Ovary (tissue), 9 donors: Measurements from ENCODE around the gene BTBD8. TPM values are rescaled to one million over a fixed set of nuclear protein-coding genes. Genes with fewer than 3 reads are reported as not detected.

Experiments
- DNase-seq, 5 donors: peaks; one replicate each; pipeline ENCODE4 v3.0.0-alpha.2; 2019 to 2020
- H3K27ac ChIP-seq, 2 donors: fragments of 200-600 bp; one replicate each; pipeline versions ENCODE4 v1.5.1 to v1.8.0; 2019 to 2022
- H3K27me3 ChIP-seq: fragments of 200-600 bp; one replicate; pipeline ENCODE4 v1.8.0; 2022
- H3K36me3 ChIP-seq: fragments of 200-600 bp; sonication (generic); one replicate; pipeline ENCODE4 v1.5.1; 2019
- H3K4me1 ChIP-seq: one replicate; pipeline ENCODE4 v1.8.1; 2013; ENCODE audit warnings: mild to moderate bottlenecking, moderate library complexity; ENCODE audit not compliant: insufficient read depth
- H3K4me3 ChIP-seq: fragments of 200-600 bp; sonication (generic); one replicate; pipeline ENCODE4 v1.5.1; 2017
- H3K9me3 ChIP-seq, 2 donors: fragments of 200-600 bp in 1 of 2; sonication (generic) in 1 of 2; one replicate each; pipeline versions ENCODE4 v1.5.1 to v1.8.1; 2013 to 2019; ENCODE audit warnings: mild to moderate bottlenecking in 1 of 2, moderate library complexity in 1 of 2
- CTCF ChIP-seq, 3 donors: fragments of 450-650 bp in 2 of 3; fragments of 200-600 bp in 1 of 3; IDR thresholded peaks; one replicate each; pipeline versions ENCODE4 v1.5.1 to v1.8.0; 2016 to 2022; ENCODE audit warnings: antibody characterized with exemption in 3 of 3, mild to moderate bottlenecking in 1 of 3
- EP300 ChIP-seq: sonication (generic); formaldehyde crosslinking; IDR thresholded peaks from one replicate; pipeline ENCODE4 v1.6.1; 2017; ENCODE audit warnings: antibody characterized with exemption
- POLR2A ChIP-seq: fragments of 450-650 bp; IDR thresholded peaks from one replicate; pipeline ENCODE4 v1.6.1; 2017; ENCODE audit warnings: antibody characterized with exemption, mild to moderate bottlenecking, moderate library complexity
- WGBS, 3 donors: extraction: QIAGEN DNeasy Blood & Tissue Kit in 1 of 3; methylation state at CpG; one replicate each; pipeline versions ENCODE4 v1.1.5 to v1.1.7; 2013 to 2017; 5-methylcytosine and 5-hydroxymethylcytosine counted together
- intact Hi-C, 4 donors: fragments of 100-400 bp; cut with DNase I; formaldehyde crosslinking; loops; one replicate each; pipeline versions ENCODE4 v1.11.0 to v1.15.1; 2022 to 2023
- polyA plus RNA-seq, 2 donors: library from polyadenylated mRNA; stranded (reverse); fragments of 200-250 nt in 1 of 2; fragments of 350-450 nt in 1 of 2; fragmentation: Illumina TruSeq in 1 of 2; extraction: RNeasy Lipid Tissue Mini Kit (QIAGEN cat#74804) in 1 of 2; gene quantifications; one replicate each; pipeline ENCODE4 v1.2.3, GENCODE V29; 2013 to 2014
- total RNA-seq, 7 donors: library from RNA; depleted of rRNA in 2 of 7; stranded (reverse); fragments of >200 nt in 2 of 7; fragmentation: NEBNext Ultra II Directional in 3 of 7; extraction: Animal tissue kit (Norgen Biotek cat#: 25700) in 3 of 7; gene quantifications; one replicate each; pipeline versions ENCODE4 v1.1.0 to v1.2.4, GENCODE V29; 2016 to 2023
- donor health status: DM: no; HTN: no; CAD: no; lungs with moderate emphysema.
- donor health status: DM: no; HTN: no; CAD: no.
- donor health status: Bipolar disorder and iron deficiency.
- donor health status: DM: yes; HTN: yes; CAD: no.
- donor health status: DM: no; HTN: no; CAD: no.
- donor health status: DM: yes; HTN: yes; CAD: no.

BTBD8 gene
- total and polyA plus RNA-seq, 9 donors = 2.0 to 7.7 (median 4.7) TPM

- WGBS, 3 donors = 68 to 69% (median 69%) methylated on average over 2 of the region's 2 CpGs
- Histone ChIP-seq H3K27ac (no peak overlapping the region), H3K27me3 (no peaks in the 10 kb centered on the region), H3K9me3 (no peaks in the 10 kb centered on the region), H3K4me3 (no peak overlapping the region), H3K4me1 (no peaks in the 10 kb centered on the region), H3K36me3 (no peaks in the 10 kb centered on the region)
- intact Hi-C loops = no loop called here
- DNase-seq = no peak
- TF ChIP-seq POLR2A (no peak), CTCF (IDR thresholded peaks at IDR 0.05) (no peak), EP300 (no peak)
These were observed 131.0 kb downstream of the BTBD8 start for GRCh38 chr1:92211166-92211565.

- no peak for DNase-seq
- Histone ChIP-seq H3K4me3 (no peak within 1 kb of the TSS), H3K36me3 (no peaks in the 10 kb centered on the region), H3K9me3 (no peaks in the 10 kb centered on the region), H3K4me1 (no peaks in the 10 kb centered on the region), H3K27me3 (no peaks in the 10 kb centered on the region), H3K27ac (no peak within 1 kb of the TSS)
- TF ChIP-seq POLR2A = no peak
- TF ChIP-seq CTCF (IDR thresholded peaks at IDR 0.05) = no peak
- no peak for TF ChIP-seq EP300
- WGBS, 3 donors = 94 to 95% (median 95%) methylated on average over 27 of the region's 27 CpGs
- intact Hi-C loops = no loop called here
These were observed 137.6 kb downstream of the BTBD8 start, which contains the start of gene C1orf146 for GRCh38 chr1:92217721-92218120. C1orf146 (plus strand) TSS chr1:92217915; CDS start chr1:92231421, 13,506 bp downstream.

- Histone ChIP-seq H3K27ac (no peak overlapping the region), H3K9me3 (no peaks in the 10 kb centered on the region), H3K4me1 (no peaks in the 10 kb centered on the region), H3K4me3 (no peak overlapping the region), H3K27me3 (no peaks in the 10 kb centered on the region), H3K36me3 (no peaks in the 10 kb centered on the region)
- no peak for TF ChIP-seq CTCF (IDR thresholded peaks at IDR 0.05)
- TF ChIP-seq EP300 = no peak
- no peak for TF ChIP-seq POLR2A
- 78 to 85% (median 81%) methylated on average over 14 of the region's 14 CpGs for WGBS, 3 donors
- no peak for DNase-seq
- intact Hi-C loops = no loop called here
These were observed 138.4 kb downstream of the BTBD8 start for GRCh38 chr1:92218559-92218958.

GRCh38 chr1:92219028-92219427 lies 138.9 kb downstream of the BTBD8 start:
- TF ChIP-seq CTCF (IDR thresholded peaks at IDR 0.05) = no peak
- TF ChIP-seq EP300 = no peak
- no peak for TF ChIP-seq POLR2A
- H3K4me3 ChIP-seq = no peak overlapping the region
- H3K27ac ChIP-seq = no peak overlapping the region
- no peaks in the 10 kb centered on the region for H3K36me3 ChIP-seq
- no peaks in the 10 kb centered on the region for H3K27me3 ChIP-seq
- intact Hi-C loops = no loop called here
- H3K4me1 ChIP-seq = no peaks in the 10 kb centered on the region
- no peak for DNase-seq
- no peaks in the 10 kb centered on the region for H3K9me3 ChIP-seq
